Heart right ventricle (tissue), 16 donors: ENCODE measurements around the gene E2F3. TPM values are rescaled to one million over a fixed set of nuclear protein-coding genes. Genes with fewer than 3 reads are reported as not detected.

Experiments
- ATAC-seq, 8 donors: fragments of 200-7000 bp; cut with Tn5 transposase; one replicate each; pipeline ENCODE4 v1.9.1; 2020; ENCODE audit warnings: mild to moderate bottlenecking in 8 of 8, moderate library complexity in 8 of 8, moderate number of reproducible peaks in 1 of 8
- DNase-seq, 2 donors: peaks; one replicate each; pipeline ENCODE4 v3.0.0-alpha.2; 2020
- H3K27ac ChIP-seq, 10 donors: fragments of 200-600 bp; sonication (generic) in 2 of 10; one replicate each; pipeline versions ENCODE4 v1.5.0 to v1.8.0; 2020 to 2022; ENCODE audit warnings: mild to moderate bottlenecking in 3 of 10
- H3K27me3 ChIP-seq, 7 donors: fragments of 200-600 bp; one replicate each; pipeline ENCODE4 v1.8.0; 2021 to 2022; ENCODE audit warnings: mild to moderate bottlenecking in 2 of 7
- H3K36me3 ChIP-seq, 9 donors: fragments of 200-600 bp; sonication (generic) in 1 of 9; one replicate each; pipeline versions ENCODE4 v1.5.0 to v1.8.0; 2020 to 2022; ENCODE audit warnings: mild to moderate bottlenecking in 2 of 9
- H3K4me1 ChIP-seq, 9 donors: fragments of 200-600 bp; sonication (generic) in 1 of 9; one replicate each; pipeline versions ENCODE4 v1.5.0 to v1.8.0; 2020 to 2022; ENCODE audit warnings: mild to moderate bottlenecking in 4 of 9
- H3K4me3 ChIP-seq, 10 donors: fragments of 200-600 bp; sonication (generic) in 2 of 10; one replicate each; pipeline versions ENCODE4 v1.5.0 to v1.8.0; 2020 to 2022; ENCODE audit warnings: mild to moderate bottlenecking in 7 of 10, moderate library complexity in 2 of 10
- H3K9me3 ChIP-seq, 11 donors: fragments of 200-600 bp in 10 of 11; sonication (generic) in 2 of 11; one replicate each; pipeline versions ENCODE4 v1.5.0 to v1.8.0; 2013 to 2022; ENCODE audit warnings: mild to moderate bottlenecking in 2 of 11, control low read depth in 1 of 11, moderate library complexity in 1 of 11
- WGBS, 2 donors: extraction: QIAGEN DNeasy Blood & Tissue Kit; methylation state at CpG; one replicate each; pipeline ENCODE4 v1.1.7; 2013; ENCODE audit warnings: inconsistent platforms in 1 of 2; 5-methylcytosine and 5-hydroxymethylcytosine counted together
- intact Hi-C, 10 donors: fragments of 100-400 bp; cut with DNase I; formaldehyde crosslinking; loops; one replicate each; pipeline versions ENCODE4 v1.11.1 to v1.14.2; 2022
- polyA plus RNA-seq, 2 donors: library from polyadenylated mRNA; stranded (reverse); fragments of 200-250 nt; gene quantifications; one replicate each; pipeline ENCODE4 v1.2.3, GENCODE V29; 2013
- total RNA-seq, 10 donors: library from RNA; stranded (reverse); fragmentation: NEBNext Ultra II Directional in 3 of 10; extraction: Animal tissue kit (Norgen Biotek cat#: 25700) in 3 of 10; gene quantifications; one replicate each; pipeline versions ENCODE4 v1.2.1 to v1.2.4, GENCODE V29; 2021 to 2023
- TF ChIP-seq, protein P1 (sequence below), 9 donors: fragments of 200-600 bp; sonication (generic) in 2 of 9; IDR thresholded peaks; one replicate each; pipeline versions ENCODE4 v1.5.0 to v1.8.0; 2021 to 2022; ENCODE audit warnings: antibody characterized with exemption in 9 of 9, mild to moderate bottlenecking in 5 of 9, moderate library complexity in 1 of 9
- donor health status: Arrhythmogenic right ventricular cardiomyopathy.
- donor health status: ischemic (EF 13 %, LVEDD 7.1; RV severe dilation, severe dysfunction).
- donor health status: healthy with polysubstance abuse.
- donor health status: DM: no; HTN: yes; CAD: no.
- donor health status: DM: no; HTN: no; CAD: no.
- donor health status: ischemic (EF 25% LVEDD 6.9; RV normal size, moderate dysfunction).
- donor health status: ischemic (EF 25% LVEDD 5.7; RV mildly dilated, moderate dysfunction).
- donor health status: healthy.
- donor health status: DM: yes; HTN: yes; CAD: no.
- donor health status: Ischemic cardiomyopathy.
- donor health status: ischemic (EF 35%, LVEDD 5.7; RV mildly dilated, moderate dysfunction).
- donor health status: nonischemic (EF 11% LVEDD 7.7; RV severe dilation, severe dysfunction).
- donor health status: DM: yes; HTN: yes; CAD: no.
- donor health status: PGD.
- donor health status: ischemic (EF 29% LVEDD 5.4; RV normal size, mild dysfunction).
- donor health status: nonischemic (EF 23%, LVEDD 6.1; RV moderate dilation, normal function).

Gene E2F3
- total and polyA plus RNA-seq, 12 donors, result 2.5 to 11.9 (median 7.3) TPM

GRCh38 chr6:20477485-20477884, 75.8 kb downstream of the E2F3 start:
- H3K4me1 ChIP-seq, result peaks cover 0 to 17% (median 0%) of the 10 kb centered on the region in 9 donors
- intact Hi-C loops, result no loop called here
- WGBS, 2 donors, result 97 to 98% methylated on average over 2 of the region's 2 CpGs
- no peak overlapping the region for H3K27ac ChIP-seq
- DNase-seq, result no peak
- TF ChIP-seq, protein P1, sequence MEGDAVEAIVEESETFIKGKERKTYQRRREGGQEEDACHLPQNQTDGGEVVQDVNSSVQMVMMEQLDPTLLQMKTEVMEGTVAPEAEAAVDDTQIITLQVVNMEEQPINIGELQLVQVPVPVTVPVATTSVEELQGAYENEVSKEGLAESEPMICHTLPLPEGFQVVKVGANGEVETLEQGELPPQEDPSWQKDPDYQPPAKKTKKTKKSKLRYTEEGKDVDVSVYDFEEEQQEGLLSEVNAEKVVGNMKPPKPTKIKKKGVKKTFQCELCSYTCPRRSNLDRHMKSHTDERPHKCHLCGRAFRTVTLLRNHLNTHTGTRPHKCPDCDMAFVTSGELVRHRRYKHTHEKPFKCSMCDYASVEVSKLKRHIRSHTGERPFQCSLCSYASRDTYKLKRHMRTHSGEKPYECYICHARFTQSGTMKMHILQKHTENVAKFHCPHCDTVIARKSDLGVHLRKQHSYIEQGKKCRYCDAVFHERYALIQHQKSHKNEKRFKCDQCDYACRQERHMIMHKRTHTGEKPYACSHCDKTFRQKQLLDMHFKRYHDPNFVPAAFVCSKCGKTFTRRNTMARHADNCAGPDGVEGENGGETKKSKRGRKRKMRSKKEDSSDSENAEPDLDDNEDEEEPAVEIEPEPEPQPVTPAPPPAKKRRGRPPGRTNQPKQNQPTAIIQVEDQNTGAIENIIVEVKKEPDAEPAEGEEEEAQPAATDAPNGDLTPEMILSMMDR (IDR thresholded peaks at IDR 0.05), result no peak
- H3K27me3 ChIP-seq, result no peaks in the 10 kb centered on the region
- ATAC-seq, result no peak
- peaks cover 0 to 29% (median 0%) of the 10 kb centered on the region in 9 donors for H3K36me3 ChIP-seq
- no peaks in the 10 kb centered on the region for H3K9me3 ChIP-seq
- H3K4me3 ChIP-seq, result no peak overlapping the region

DNA sequence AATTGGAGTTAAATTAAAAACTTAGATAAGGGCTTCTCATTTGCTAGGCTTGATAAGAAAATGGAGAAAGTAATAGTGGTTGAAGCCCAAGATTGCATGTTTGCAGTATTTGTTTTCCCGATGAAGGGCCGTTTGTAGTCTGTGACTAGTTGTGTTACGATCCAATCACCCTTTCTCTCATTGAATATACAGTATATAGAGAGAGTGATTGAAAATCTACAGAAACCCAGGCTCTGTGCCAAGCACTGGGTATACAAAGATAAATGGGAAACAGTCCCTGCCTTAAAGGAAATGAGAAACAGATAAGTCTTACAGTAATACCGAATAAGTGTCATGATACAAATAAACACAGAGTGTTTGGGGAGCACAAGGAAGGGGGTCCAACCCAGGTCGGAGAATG, 77.4 kb downstream of the E2F3 start:
- intact Hi-C loops, result no loop called here
- Histone ChIP-seq H3K27me3 (no peaks in the 10 kb centered on the region), H3K4me1 (peaks cover 0 to 30% (median 0%) of the 10 kb centered on the region in 9 donors), H3K9me3 (no peaks in the 10 kb centered on the region), H3K36me3 (peaks cover 0 to 41% (median 3%) of the 10 kb centered on the region in 9 donors), H3K4me3 (no peak overlapping the region), H3K27ac (no peak overlapping the region)
- no peak for DNase-seq
- ATAC-seq, result no peak
- WGBS, 2 donors, result 48 to 51% methylated on average over 5 of the region's 5 CpGs
- TF ChIP-seq, protein P1 (IDR thresholded peaks at IDR 0.05), result no peak

GRCh38 chr6:20479526-20479925, 77.8 kb downstream of the E2F3 start:
- H3K9me3 ChIP-seq, result no peaks in the 10 kb centered on the region
- DNase-seq (no peak), ATAC-seq (peak in 3 of 8 donors; percentile 42)
- WGBS, 2 donors, result 54 to 80% methylated on average over 9 of the region's 9 CpGs
- no peaks in the 10 kb centered on the region for H3K27me3 ChIP-seq
- intact Hi-C loops, result no loop called here
- peaks cover 0 to 41% (median 3%) of the 10 kb centered on the region in 9 donors for H3K36me3 ChIP-seq
- peaks cover 0 to 33% (median 0%) of the 10 kb centered on the region in 9 donors for H3K4me1 ChIP-seq
- no peak overlapping the region for H3K27ac ChIP-seq
- TF ChIP-seq, protein P1 (IDR thresholded peaks at IDR 0.05), result no peak
- H3K4me3 ChIP-seq, result no peak overlapping the region

DNA sequence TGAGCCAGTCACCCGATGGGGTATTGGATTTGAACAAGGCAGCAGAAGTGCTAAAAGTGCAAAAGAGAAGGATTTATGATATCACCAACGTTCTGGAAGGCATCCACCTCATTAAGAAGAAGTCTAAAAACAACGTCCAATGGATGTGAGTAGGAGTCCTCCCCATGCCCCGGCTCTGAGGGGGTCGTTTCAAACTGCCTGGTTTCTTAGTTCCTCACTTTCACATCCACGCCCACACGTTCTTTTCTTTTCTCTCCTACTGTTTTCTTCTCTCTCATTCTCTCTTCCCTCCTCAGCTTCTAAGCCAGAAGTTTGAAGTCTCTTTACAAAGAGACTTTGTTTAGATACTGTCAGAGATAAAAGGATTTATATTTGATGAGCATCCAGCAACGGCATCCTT, 79.6 kb downstream of the E2F3 start:
- 77 to 87% methylated on average over 8 of the region's 8 CpGs for WGBS, 2 donors
- peaks cover 0 to 52% (median 3%) of the 10 kb centered on the region in 9 donors for H3K36me3 ChIP-seq
- peaks cover 0 to 33% (median 0%) of the 10 kb centered on the region in 9 donors for H3K4me1 ChIP-seq
- TF ChIP-seq, protein P1 (IDR thresholded peaks at IDR 0.05), result no peak
- no peaks in the 10 kb centered on the region for H3K9me3 ChIP-seq
- no peaks in the 10 kb centered on the region for H3K27me3 ChIP-seq
- ATAC-seq, result no peak
- intact Hi-C loops, result no loop called here
- H3K4me3 ChIP-seq, result no peak overlapping the region
- DNase-seq, result no peak
- no peak overlapping the region for H3K27ac ChIP-seq
